22Rv1 (cell line): ENCODE results near the gene ARPC4.

Experiments
- CTCF ChIP-seq: fragments of 450-650 bp; IDR thresholded peaks from 2 replicates; pipeline ENCODE4 v1.5.1; 2017; ENCODE audit warnings: mild to moderate bottlenecking
- ZFX ChIP-seq: fragments of 450-650 bp; IDR thresholded peaks from 2 replicates; pipeline ENCODE4 v1.6.1; 2017; ENCODE audit warnings: antibody characterized with exemption, borderline replicate concordance

GRCh38 chr3:9782770-9783169, 10.1 kb upstream of the ARPC4 start:
- TF ChIP-seq CTCF (0 out of 2 replicates have a peak, but pooled peaks have one; percentile 15), ZFX (no peak)
